GM23338 (cell line): ENCODE data around the gene ACP6. TPM values are rescaled to one million over a fixed set of nuclear protein-coding genes. Genes with fewer than 3 reads are reported as not detected.

Experiments
- ATAC-seq: fragments of 200-7000 bp; cut with Tn5 transposase; 3 replicates; pipeline ENCODE4 v1.9.1; 2020
- DNase-seq: peaks from one replicate; pipeline ENCODE4 v3.0.0-alpha.2; 2015; ENCODE audit warnings: low spot score
- H2AFZ ChIP-seq: fragments of 200-600 bp; sonication (generic); 2 replicates; pipeline ENCODE4 v1.8.0; 2016; ENCODE audit warnings: antibody characterized with exemption, mild to moderate bottlenecking, moderate library complexity
- H3F3A ChIP-seq: fragments of 200-600 bp; sonication (generic); replicated peaks from 2 replicates; pipeline ENCODE4 v1.8.0; 2017; ENCODE audit warnings: antibody characterized with exemption, mixed run types, low read depth
- H3K27ac ChIP-seq: fragments of 200-600 bp; sonication (generic); 2 replicates; pipeline ENCODE4 v1.6.1; 2016; ENCODE audit warnings: low read depth
- H3K27me3 ChIP-seq: fragments of 200-600 bp; sonication (generic); 2 replicates; pipeline ENCODE4 v1.8.0; 2016; ENCODE audit warnings: mild to moderate bottlenecking, mixed run types, moderate library complexity; ENCODE audit not compliant: insufficient read depth
- H3K36me3 ChIP-seq: fragments of 200-600 bp; sonication (generic); 2 replicates; pipeline ENCODE4 v1.8.0; 2016; ENCODE audit warnings: mild to moderate bottlenecking; ENCODE audit not compliant: insufficient read depth
- H3K4me1 ChIP-seq: fragments of 200-600 bp; sonication (generic); 2 replicates; pipeline ENCODE4 v1.8.0; 2016; ENCODE audit warnings: mild to moderate bottlenecking, moderate library complexity; ENCODE audit not compliant: insufficient read depth
- H3K4me2 ChIP-seq: fragments of 200-600 bp; sonication (generic); 2 replicates; pipeline ENCODE4 v1.7.1; 2017; ENCODE audit warnings: mixed run types
- H3K4me3 ChIP-seq: fragments of 200-600 bp; sonication (generic); 2 replicates; pipeline ENCODE4 v1.6.1; 2016; ENCODE audit warnings: mixed run types
- H3K79me2 ChIP-seq: fragments of 200-600 bp; sonication (generic); replicated peaks from 2 replicates; pipeline ENCODE4 v1.8.0; 2017; ENCODE audit warnings: mild to moderate bottlenecking; ENCODE audit not compliant: insufficient read depth
- H3K9me2 ChIP-seq: fragments of 200-600 bp; sonication (generic); 2 replicates; pipeline ENCODE4 v1.8.0; 2017; ENCODE audit not compliant: insufficient read depth
- H4K20me1 ChIP-seq: fragments of 200-600 bp; sonication (generic); replicated peaks from 2 replicates; pipeline ENCODE4 v1.8.0; 2017; ENCODE audit warnings: mild to moderate bottlenecking; ENCODE audit not compliant: insufficient read depth
- H3K27ac Mint-ChIP-seq: 2 replicates; pipeline ENCODE4 v1.8.0; 2020; ENCODE audit warnings: inconsistent platforms, mild to moderate bottlenecking, moderate library complexity, mixed read lengths
- H3K27me3 Mint-ChIP-seq: 3 replicates; pipeline ENCODE4 v1.8.0; 2022; ENCODE audit warnings: low read depth, mild to moderate bottlenecking, moderate library complexity, mixed read lengths, inconsistent platforms; ENCODE audit not compliant: insufficient read depth, poor library complexity
- H3K36me3 Mint-ChIP-seq: 3 replicates; pipeline ENCODE4 v1.8.0; 2021; ENCODE audit warnings: low read depth, mild to moderate bottlenecking, inconsistent platforms, moderate library complexity, mixed read lengths
- H3K4me1 Mint-ChIP-seq: 3 replicates; pipeline ENCODE4 v1.8.0; 2020; ENCODE audit warnings: mild to moderate bottlenecking, inconsistent platforms, mixed read lengths
- H3K4me3 Mint-ChIP-seq: 3 replicates; pipeline ENCODE4 v1.8.0; 2021; ENCODE audit warnings: moderate library complexity, mild to moderate bottlenecking, inconsistent platforms, mixed read lengths
- H3K9me3 Mint-ChIP-seq: 3 replicates; pipeline ENCODE4 v1.8.0; 2020; ENCODE audit warnings: moderate library complexity, mild to moderate bottlenecking, inconsistent platforms, mixed read lengths
- CREB1 ChIP-seq: fragments of 250-450 bp; sonication (Bioruptor Pico); IDR thresholded peaks from 2 replicates; pipeline ENCODE4 v1.5.0; 2020; ENCODE audit warnings: low read depth, mild to moderate bottlenecking, moderate library complexity
- EZH2 ChIP-seq: fragments of 200-600 bp; sonication (generic); IDR thresholded peaks from one replicate; pipeline ENCODE4 v1.8.0; 2017; ENCODE audit warnings: antibody characterized with exemption, mild to moderate bottlenecking, low read depth; ENCODE audit not compliant: unreplicated experiment
- EZH2phosphoT487 ChIP-seq: fragments of 200-600 bp; sonication (generic); IDR thresholded peaks from one replicate; pipeline ENCODE4 v1.8.1; 2018; ENCODE audit warnings: antibody characterized with exemption; ENCODE audit not compliant: unreplicated experiment
- JUNB ChIP-seq: IDR thresholded peaks from one replicate; pipeline ENCODE4 v1.6.1; 2016; ENCODE audit warnings: antibody characterized with exemption; ENCODE audit not compliant: unreplicated experiment
- STAT1 ChIP-seq: IDR thresholded peaks from one replicate; pipeline ENCODE4 v1.6.1; 2016; ENCODE audit warnings: antibody characterized with exemption; ENCODE audit not compliant: unreplicated experiment
- ZNF462 ChIP-seq: fragments of 250-450 bp; sonication (Bioruptor Pico); IDR thresholded peaks from 2 replicates; pipeline ENCODE4 v1.5.0; 2020; ENCODE audit warnings: mild to moderate bottlenecking, moderate library complexity
- polyA plus RNA-seq: library from polyadenylated mRNA; unstranded; fragments of >200 nt; fragmentation: Nextera tagmentation; extraction: Ambion mirVana; gene quantifications from 2 replicates; pipeline ENCODE4 v1.2.1, GENCODE V29; 2016
- total RNA-seq: library from RNA; depleted of rRNA; stranded (reverse); fragments of >200 nt; shearing (Covaris generic); gene quantifications from 2 replicates; pipeline ENCODE4 v1.2.3, GENCODE V29; 2014

Gene ACP6
- total and polyA plus RNA-seq, 2 experiments from 2014 or later, result 20.6 to 26.5 TPM

GRCh38 chr1:147630022-147630421 is 40.3 kb downstream of the ACP6 start (continued):
- no peak for TF ChIP-seq STAT1
- TF ChIP-seq CREB1 (CRISPR knock-in tag), result no peak
- no peak for TF ChIP-seq ZNF462 (CRISPR knock-in tag)
- no peak for TF ChIP-seq EZH2

- H4K20me1 ChIP-seq, result no peaks in the 10 kb centered on the region
- Mint-ChIP-seq H3K27ac (no peak overlapping the region), H3K4me3 (no peak overlapping the region), H3K9me3 (no peaks in the 10 kb centered on the region; the same call in 2 of the 3 replicates), H3K4me1 (peaks cover 29% of the 10 kb centered on the region), H3K36me3 (peaks cover 13% of the 10 kb centered on the region), H3K27me3 (peaks cover 2% of the 10 kb centered on the region)
- no peaks in the 10 kb centered on the region; the same call in 1 of the 2 replicates for H3F3A ChIP-seq
- no peak for ATAC-seq
- H2AFZ ChIP-seq, result no peak overlapping the region
- no peak overlapping the region for H3K27ac ChIP-seq
- no peaks in the 10 kb centered on the region for H3K36me3 ChIP-seq
- peaks cover 21% of the 10 kb centered on the region for H3K4me1 ChIP-seq
- TF ChIP-seq JUNB (no peak), EZH2 (no peak), EZH2phosphoT487 (no peak), CREB1 (CRISPR knock-in tag) (no peak)
- no peaks in the 10 kb centered on the region; the same call in 1 of the 2 replicates for H3K9me2 ChIP-seq
- DNase-seq, result no peak
- H3K27me3 ChIP-seq, result no peaks in the 10 kb centered on the region
- H3K4me2 ChIP-seq, result no peak overlapping the region
- no peaks in the 10 kb centered on the region for H3K79me2 ChIP-seq
- H3K4me3 ChIP-seq, result no peak overlapping the region
Observed at GRCh38 chr1:147628441-147628840, 41.9 kb downstream of the ACP6 start.
